H1 (cell line): Measurements from ENCODE around the gene MPEG1. TPM values are rescaled to one million over a fixed set of nuclear protein-coding genes. Genes with fewer than 3 reads are reported as not detected.

Experiments used
- ASH2L ChIP-seq: fragments of 200-600, 300-600 bp; sonication (generic); IDR thresholded peaks from one replicate; pipeline ENCODE4 v1.7.1; 2017; ENCODE audit warnings: low read length
- CEBPB ChIP-seq: IDR thresholded peaks from 2 replicates; pipeline ENCODE4 v1.6.1; 2012; ENCODE audit warnings: low read depth, low read length
- CTBP2 ChIP-seq: IDR thresholded peaks from 2 replicates; pipeline ENCODE4 v1.7.0; 2011; ENCODE audit warnings: borderline replicate concordance, mild to moderate bottlenecking, moderate library complexity, mixed read lengths, low read length; ENCODE audit not compliant: insufficient read depth, insufficient read length
- MAFK ChIP-seq: IDR thresholded peaks from 2 replicates; pipeline ENCODE4 v1.6.1; 2012; ENCODE audit warnings: low read depth, mild to moderate bottlenecking, improper control_type of control experiment, low read length
- POLR2A ChIP-seq, 2 experiments: IDR thresholded peaks; 1 replicate in 1 of 2; 2 replicates in 1 of 2; pipeline ENCODE4 v1.6.1; 2011; ENCODE audit warnings: low read depth in 2 of 2, low read length in 2 of 2, mild to moderate bottlenecking in 2 of 2; ENCODE audit errors: control extremely low read depth in 1 of 2
- RAD21 ChIP-seq, 2 experiments: IDR thresholded peaks in 1 of 2; conservative IDR thresholded peaks in 1 of 2; 2 replicates each; pipeline ENCODE4 v1.6.1; 2011; ENCODE audit warnings: low read depth in 2 of 2, low read length in 2 of 2, improper control_type of control experiment in 1 of 2, inconsistent platforms in 1 of 2, mild to moderate bottlenecking in 1 of 2, moderate library complexity in 1 of 2
- SIRT6 ChIP-seq: IDR thresholded peaks from one replicate; pipeline ENCODE4 v1.7.1; 2012; ENCODE audit warnings: low read length, inconsistent platforms
- SUZ12 ChIP-seq: fragments of 200-600 bp; sonication (generic); IDR thresholded peaks from 2 replicates; pipeline ENCODE4 v1.6.1; 2012; ENCODE audit warnings: mild to moderate bottlenecking, inconsistent platforms, low read length, moderate library complexity, mixed read lengths
- polyA plus RNA-seq, 7 experiments: library from polyadenylated mRNA; depleted of rRNA in 3 of 7; stranded (reverse) in 5 of 7; unstranded in 2 of 7; fragments of >200 nt in 5 of 7; fragments of 200-250 nt in 2 of 7; gene quantifications; 1 replicate in 5 of 7; 2 replicates in 1 of 7; 4 replicates in 1 of 7; pipeline versions ENCODE4 v1.2.1 to v1.2.3, GENCODE V29; 2011 to 2013; ENCODE audit warnings: missing spikeins in 2 of 7, mixed read lengths in 2 of 7
- total RNA-seq: library from RNA; stranded (reverse); fragmentation: NEBNext Ultra II Directional; extraction: Animal tissue kit (Norgen Biotek cat#: 25700); gene quantifications from 2 replicates; pipeline ENCODE4 v1.2.1, GENCODE V29; 2021
- TF ChIP-seq, protein P1 (sequence below): fragments of 300-600 bp; sonication (generic); IDR thresholded peaks from 2 replicates; pipeline ENCODE4 v1.7.1; 2012; ENCODE audit warnings: low read length, moderate library complexity, mild to moderate bottlenecking, inconsistent platforms; ENCODE audit not compliant: insufficient replicate concordance
- TF ChIP-seq, protein P2 (sequence below): IDR thresholded peaks from 2 replicates; pipeline ENCODE4 v1.6.1; 2011; ENCODE audit warnings: low read length, improper control_type of control experiment

Gene MPEG1
- total and polyA plus RNA-seq, 2 of the 8 experiments (the other 6 are each of a cell fraction or from before 2014, with no cell fraction given) = not detected

DNA sequence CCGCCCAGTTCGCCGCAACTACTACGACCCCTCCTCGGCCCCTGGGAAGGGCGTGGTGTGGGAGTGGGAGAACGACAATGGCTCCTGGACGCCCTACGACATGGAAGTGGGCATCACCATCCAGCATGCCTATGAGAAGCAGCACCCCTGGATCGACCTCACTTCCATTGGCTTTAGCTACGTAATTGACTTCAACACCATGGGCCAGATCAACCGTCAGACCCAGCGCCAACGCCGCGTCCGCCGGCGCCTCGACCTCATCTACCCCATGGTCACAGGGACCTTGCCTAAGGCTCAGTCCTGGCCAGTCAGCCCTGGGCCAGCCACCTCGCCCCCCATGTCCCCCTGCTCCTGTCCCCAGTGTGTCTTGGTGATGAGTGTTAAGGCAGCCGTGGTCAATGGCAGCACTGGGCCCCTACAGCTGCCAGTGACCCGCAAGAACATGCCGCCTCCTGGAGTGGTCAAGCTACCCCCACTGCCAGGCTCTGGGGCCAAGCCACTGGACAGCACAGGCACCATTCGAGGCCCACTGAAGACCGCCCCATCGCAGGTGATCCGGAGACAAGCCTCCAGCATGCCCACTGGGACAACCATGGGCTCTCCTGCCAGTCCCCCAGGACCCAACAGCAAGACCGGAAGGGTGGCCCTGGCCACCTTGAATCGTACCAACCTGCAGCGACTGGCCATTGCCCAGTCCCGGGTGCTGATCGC is 30.8 kb downstream of the MPEG1 start (continued):
- TF ChIP-seq RAD21 (IDR thresholded peaks at IDR 0.05 in 1 of 2, conservative IDR thresholded peaks at IDR 0.05 in 1 of 2; ENCODE audit: low read depth in 2 of 2, low read length in 2 of 2) (no peak), CTBP2 (no peak), ASH2L (no peak), SIRT6 (no peak), POLR2A (IDR thresholded peaks at IDR 0.05; ENCODE audit: control extremely low read depth in 1 of 2, low read depth in 2 of 2, low read length in 2 of 2) (no peak), SUZ12 (no peak), MAFK (no peak), CEBPB (no peak)
- TF ChIP-seq, protein P1, sequence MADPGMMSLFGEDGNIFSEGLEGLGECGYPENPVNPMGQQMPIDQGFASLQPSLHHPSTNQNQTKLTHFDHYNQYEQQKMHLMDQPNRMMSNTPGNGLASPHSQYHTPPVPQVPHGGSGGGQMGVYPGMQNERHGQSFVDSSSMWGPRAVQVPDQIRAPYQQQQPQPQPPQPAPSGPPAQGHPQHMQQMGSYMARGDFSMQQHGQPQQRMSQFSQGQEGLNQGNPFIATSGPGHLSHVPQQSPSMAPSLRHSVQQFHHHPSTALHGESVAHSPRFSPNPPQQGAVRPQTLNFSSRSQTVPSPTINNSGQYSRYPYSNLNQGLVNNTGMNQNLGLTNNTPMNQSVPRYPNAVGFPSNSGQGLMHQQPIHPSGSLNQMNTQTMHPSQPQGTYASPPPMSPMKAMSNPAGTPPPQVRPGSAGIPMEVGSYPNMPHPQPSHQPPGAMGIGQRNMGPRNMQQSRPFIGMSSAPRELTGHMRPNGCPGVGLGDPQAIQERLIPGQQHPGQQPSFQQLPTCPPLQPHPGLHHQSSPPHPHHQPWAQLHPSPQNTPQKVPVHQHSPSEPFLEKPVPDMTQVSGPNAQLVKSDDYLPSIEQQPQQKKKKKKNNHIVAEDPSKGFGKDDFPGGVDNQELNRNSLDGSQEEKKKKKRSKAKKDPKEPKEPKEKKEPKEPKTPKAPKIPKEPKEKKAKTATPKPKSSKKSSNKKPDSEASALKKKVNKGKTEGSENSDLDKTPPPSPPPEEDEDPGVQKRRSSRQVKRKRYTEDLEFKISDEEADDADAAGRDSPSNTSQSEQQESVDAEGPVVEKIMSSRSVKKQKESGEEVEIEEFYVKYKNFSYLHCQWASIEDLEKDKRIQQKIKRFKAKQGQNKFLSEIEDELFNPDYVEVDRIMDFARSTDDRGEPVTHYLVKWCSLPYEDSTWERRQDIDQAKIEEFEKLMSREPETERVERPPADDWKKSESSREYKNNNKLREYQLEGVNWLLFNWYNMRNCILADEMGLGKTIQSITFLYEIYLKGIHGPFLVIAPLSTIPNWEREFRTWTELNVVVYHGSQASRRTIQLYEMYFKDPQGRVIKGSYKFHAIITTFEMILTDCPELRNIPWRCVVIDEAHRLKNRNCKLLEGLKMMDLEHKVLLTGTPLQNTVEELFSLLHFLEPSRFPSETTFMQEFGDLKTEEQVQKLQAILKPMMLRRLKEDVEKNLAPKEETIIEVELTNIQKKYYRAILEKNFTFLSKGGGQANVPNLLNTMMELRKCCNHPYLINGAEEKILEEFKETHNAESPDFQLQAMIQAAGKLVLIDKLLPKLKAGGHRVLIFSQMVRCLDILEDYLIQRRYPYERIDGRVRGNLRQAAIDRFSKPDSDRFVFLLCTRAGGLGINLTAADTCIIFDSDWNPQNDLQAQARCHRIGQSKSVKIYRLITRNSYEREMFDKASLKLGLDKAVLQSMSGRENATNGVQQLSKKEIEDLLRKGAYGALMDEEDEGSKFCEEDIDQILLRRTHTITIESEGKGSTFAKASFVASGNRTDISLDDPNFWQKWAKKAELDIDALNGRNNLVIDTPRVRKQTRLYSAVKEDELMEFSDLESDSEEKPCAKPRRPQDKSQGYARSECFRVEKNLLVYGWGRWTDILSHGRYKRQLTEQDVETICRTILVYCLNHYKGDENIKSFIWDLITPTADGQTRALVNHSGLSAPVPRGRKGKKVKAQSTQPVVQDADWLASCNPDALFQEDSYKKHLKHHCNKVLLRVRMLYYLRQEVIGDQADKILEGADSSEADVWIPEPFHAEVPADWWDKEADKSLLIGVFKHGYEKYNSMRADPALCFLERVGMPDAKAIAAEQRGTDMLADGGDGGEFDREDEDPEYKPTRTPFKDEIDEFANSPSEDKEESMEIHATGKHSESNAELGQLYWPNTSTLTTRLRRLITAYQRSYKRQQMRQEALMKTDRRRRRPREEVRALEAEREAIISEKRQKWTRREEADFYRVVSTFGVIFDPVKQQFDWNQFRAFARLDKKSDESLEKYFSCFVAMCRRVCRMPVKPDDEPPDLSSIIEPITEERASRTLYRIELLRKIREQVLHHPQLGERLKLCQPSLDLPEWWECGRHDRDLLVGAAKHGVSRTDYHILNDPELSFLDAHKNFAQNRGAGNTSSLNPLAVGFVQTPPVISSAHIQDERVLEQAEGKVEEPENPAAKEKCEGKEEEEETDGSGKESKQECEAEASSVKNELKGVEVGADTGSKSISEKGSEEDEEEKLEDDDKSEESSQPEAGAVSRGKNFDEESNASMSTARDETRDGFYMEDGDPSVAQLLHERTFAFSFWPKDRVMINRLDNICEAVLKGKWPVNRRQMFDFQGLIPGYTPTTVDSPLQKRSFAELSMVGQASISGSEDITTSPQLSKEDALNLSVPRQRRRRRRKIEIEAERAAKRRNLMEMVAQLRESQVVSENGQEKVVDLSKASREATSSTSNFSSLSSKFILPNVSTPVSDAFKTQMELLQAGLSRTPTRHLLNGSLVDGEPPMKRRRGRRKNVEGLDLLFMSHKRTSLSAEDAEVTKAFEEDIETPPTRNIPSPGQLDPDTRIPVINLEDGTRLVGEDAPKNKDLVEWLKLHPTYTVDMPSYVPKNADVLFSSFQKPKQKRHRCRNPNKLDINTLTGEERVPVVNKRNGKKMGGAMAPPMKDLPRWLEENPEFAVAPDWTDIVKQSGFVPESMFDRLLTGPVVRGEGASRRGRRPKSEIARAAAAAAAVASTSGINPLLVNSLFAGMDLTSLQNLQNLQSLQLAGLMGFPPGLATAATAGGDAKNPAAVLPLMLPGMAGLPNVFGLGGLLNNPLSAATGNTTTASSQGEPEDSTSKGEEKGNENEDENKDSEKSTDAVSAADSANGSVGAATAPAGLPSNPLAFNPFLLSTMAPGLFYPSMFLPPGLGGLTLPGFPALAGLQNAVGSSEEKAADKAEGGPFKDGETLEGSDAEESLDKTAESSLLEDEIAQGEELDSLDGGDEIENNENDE = no peak
- TF ChIP-seq, protein P2, sequence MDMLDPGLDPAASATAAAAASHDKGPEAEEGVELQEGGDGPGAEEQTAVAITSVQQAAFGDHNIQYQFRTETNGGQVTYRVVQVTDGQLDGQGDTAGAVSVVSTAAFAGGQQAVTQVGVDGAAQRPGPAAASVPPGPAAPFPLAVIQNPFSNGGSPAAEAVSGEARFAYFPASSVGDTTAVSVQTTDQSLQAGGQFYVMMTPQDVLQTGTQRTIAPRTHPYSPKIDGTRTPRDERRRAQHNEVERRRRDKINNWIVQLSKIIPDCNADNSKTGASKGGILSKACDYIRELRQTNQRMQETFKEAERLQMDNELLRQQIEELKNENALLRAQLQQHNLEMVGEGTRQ = no peak
- TF ChIP-seq, all 59 proteins: peak for 0
